Fibroblast of the conjunctiva (primary cell): ENCODE data around the gene CEMIP2.
A peak's percentile ranks its signal among the peaks of the same experiment; 100 is the strongest.
"Not testable (repeated sequence)": the region's sequence is repeated elsewhere in the genome, so short reads cannot be mapped to it uniquely, and the experiment has no call there.

Experiments
- DNase-seq: peaks from one replicate; pipeline ENCODE4 v3.0.0-alpha.2; 2010; ENCODE audit warnings: low read depth

CEMIP2 gene

GRCh38 chr9:71768388-71769174 is at the start of gene CEMIP2:
CEMIP2 (minus strand) TSS chr9:71768513; CDS start chr9:71750373, 18,140 bp downstream.
- DNase-seq, result peak; percentile 84

GRCh38 chr9:71816916-71817451 is 48.7 kb upstream of the CEMIP2 start:
- no peak for DNase-seq

- peak; percentile 39 for DNase-seq
These were observed 46.5 kb upstream of the CEMIP2 start for GRCh38 chr9:71814815-71815214.

- DNase-seq, result peak; percentile 51
These were observed 45.9 kb upstream of the CEMIP2 start for GRCh38 chr9:71814226-71814625.

GRCh38 chr9:71812385-71812784 is 44.1 kb upstream of the CEMIP2 start:
- DNase-seq, result peak; percentile 5

GRCh38 chr9:71808068-71808467 is 39.8 kb upstream of the CEMIP2 start:
- DNase-seq, result no peak

GRCh38 chr9:71806901-71807307 is 38.6 kb upstream of the CEMIP2 start:
- DNase-seq, result peak; percentile 55

- not testable (repeated sequence) for DNase-seq
These were observed 36.8 kb upstream of the CEMIP2 start for GRCh38 chr9:71805096-71805495.

- no peak for DNase-seq
These were observed 33.5 kb upstream of the CEMIP2 start for GRCh38 chr9:71801826-71802225.

- DNase-seq, result no peak
These were observed 29.0 kb upstream of the CEMIP2 start for GRCh38 chr9:71797266-71797665.

- DNase-seq, result no peak
These were observed 27.9 kb upstream of the CEMIP2 start for GRCh38 chr9:71796100-71796767.

- DNase-seq, result no peak
These were observed 26.9 kb upstream of the CEMIP2 start for GRCh38 chr9:71795097-71795813.

- DNase-seq, result no peak
These were observed 25.2 kb upstream of the CEMIP2 start for GRCh38 chr9:71793386-71794105.

GRCh38 chr9:71791875-71792274 is 23.6 kb upstream of the CEMIP2 start:
- no peak for DNase-seq

GRCh38 chr9:71790296-71790695 is 22.0 kb upstream of the CEMIP2 start:
- no peak for DNase-seq

- no peak for DNase-seq
These were observed 14.8 kb upstream of the CEMIP2 start for GRCh38 chr9:71783120-71783523.

- no peak for DNase-seq
These were observed 13.1 kb upstream of the CEMIP2 start for GRCh38 chr9:71781391-71781790.

- DNase-seq, result no peak
These were observed 12.6 kb upstream of the CEMIP2 start for GRCh38 chr9:71780953-71781352.

GRCh38 chr9:71778085-71778484 is 9.8 kb upstream of the CEMIP2 start:
- DNase-seq, result no peak

- no peak for DNase-seq
These were observed 6.6 kb upstream of the CEMIP2 start for GRCh38 chr9:71774920-71775319.

- DNase-seq, result no peak
These were observed 4.4 kb upstream of the CEMIP2 start for GRCh38 chr9:71772726-71773125.

GRCh38 chr9:71770170-71770569 is 1.9 kb upstream of the CEMIP2 start:
- no peak for DNase-seq
